Endothelial cell of umbilical vein (primary cell): Measurements from ENCODE around the gene BGN. TPM values are rescaled to one million over a fixed set of nuclear protein-coding genes. Genes with fewer than 3 reads are reported as not detected.
A peak's percentile ranks its signal among the peaks of the same experiment; 100 is the strongest.

Source experiments
- BruUV-seq: library from RNA; stranded (reverse); fragments of 400-500 nt; replicated peaks from 2 replicates; lab custom pipeline; 2021; lab: Mats Ljungman, UMichigan
- CTCF ChIA-PET: fragments of 300-600, 350-600 bp; sonication (Branson Sonifier 250); formaldehyde crosslinking; loops from one replicate; lab custom pipeline; 2021; ENCODE audit warnings: antibody characterized with exemption, inconsistent platforms; lab: Charles Lee
- POLR2A ChIA-PET: fragments of 300-600, 350-600 bp; sonication (Branson Sonifier 250); formaldehyde crosslinking; loops from one replicate; lab custom pipeline; 2021; ENCODE audit warnings: antibody characterized with exemption, inconsistent platforms; lab: Charles Lee
- DNase-seq: peaks from one replicate; pipeline ENCODE4 v3.0.0-alpha.2; 2011; ENCODE audit warnings: low read depth, low spot score
- FAIRE-seq: peaks from 2 replicates; lab custom pipeline; 2011; peaks lifted over from hg19 to GRCh38; lab: Jason Lieb, UNC
- H2AFZ ChIP-seq: 2 replicates; pipeline ENCODE4 v1.6.0; 2012; ENCODE audit warnings: low read depth, low read length, control low read depth, inconsistent platforms
- H3K27ac ChIP-seq: 2 replicates; pipeline ENCODE4 v1.5.1; 2011; ENCODE audit warnings: low read depth, mild to moderate bottlenecking, control low read depth, low read length, moderate library complexity; ENCODE audit not compliant: insufficient read depth
- H3K27me3 ChIP-seq, 2 experiments: 2 replicates each; pipeline versions ENCODE4 v1.6.0 to v1.6.1; 2011; ENCODE audit warnings: low read length in 2 of 2, mixed read lengths in 1 of 2; ENCODE audit not compliant: control insufficient read depth in 2 of 2, insufficient read depth in 2 of 2
- H3K36me3 ChIP-seq, 2 experiments: 2 replicates in 1 of 2; 3 replicates in 1 of 2; pipeline ENCODE4 v1.5.1; 2011; ENCODE audit warnings: low read length in 2 of 2, mild to moderate bottlenecking in 1 of 2, moderate library complexity in 1 of 2; ENCODE audit not compliant: control insufficient read depth in 2 of 2, insufficient read depth in 2 of 2; ENCODE audit errors: extremely low read depth in 1 of 2
- H3K4me1 ChIP-seq: 3 replicates; pipeline ENCODE4 v1.5.1; 2011; ENCODE audit warnings: mild to moderate bottlenecking, low read length; ENCODE audit not compliant: control insufficient read depth, insufficient read depth; ENCODE audit errors: extremely low read depth
- H3K4me2 ChIP-seq: 2 replicates; pipeline ENCODE4 v1.6.1; 2011; ENCODE audit warnings: low read length, control low read depth, mixed read lengths; ENCODE audit not compliant: insufficient read depth
- H3K4me3 ChIP-seq, 3 experiments: fragments of 200-600 bp in 1 of 3; sonication (generic), shearing (Covaris generic) in 1 of 3; replicated peaks in 1 of 3; 2 replicates each; pipeline ENCODE4 v1.5.1; 2011 to 2016; ENCODE audit warnings: control low read depth in 3 of 3, low read length in 3 of 3, mild to moderate bottlenecking in 2 of 3, inconsistent platforms in 1 of 3, low read depth in 1 of 3, moderate library complexity in 1 of 3; ENCODE audit not compliant: insufficient read depth in 1 of 3
- H3K79me2 ChIP-seq: 2 replicates; pipeline ENCODE4 v1.6.0; 2012; ENCODE audit warnings: low read length, inconsistent platforms; ENCODE audit not compliant: control insufficient read depth, insufficient read depth
- H3K9ac ChIP-seq: replicated peaks from 2 replicates; pipeline ENCODE3; 2011; ENCODE audit warnings: low read length, control low read depth; ENCODE audit not compliant: insufficient read depth; ENCODE audit errors: extremely low read depth
- H3K9me1 ChIP-seq: replicated peaks from 3 replicates; pipeline ENCODE4 v1.6.0; 2011; ENCODE audit warnings: mild to moderate bottlenecking, low read length; ENCODE audit not compliant: control insufficient read depth, insufficient read depth; ENCODE audit errors: extremely low read depth
- H3K9me3 ChIP-seq: replicated peaks from 2 replicates; pipeline ENCODE4 v1.5.1; 2012; ENCODE audit warnings: low read length, inconsistent platforms; ENCODE audit not compliant: control insufficient read depth, insufficient read depth
- H4K20me1 ChIP-seq: replicated peaks from 2 replicates; pipeline ENCODE3; 2011; ENCODE audit warnings: mild to moderate bottlenecking, low read length; ENCODE audit not compliant: control insufficient read depth, insufficient read depth; ENCODE audit errors: extremely low read depth
- EZH2 ChIP-seq: IDR thresholded peaks from 2 replicates; pipeline ENCODE4 v1.6.1; 2012; ENCODE audit warnings: borderline replicate concordance, low read depth, mild to moderate bottlenecking, moderate library complexity, low read length, inconsistent platforms; ENCODE audit not compliant: severe bottlenecking
- FOS ChIP-seq: IDR thresholded peaks from 2 replicates; pipeline ENCODE4 v1.6.1; 2011; ENCODE audit warnings: mild to moderate bottlenecking, low read length, moderate library complexity, borderline replicate concordance; ENCODE audit not compliant: insufficient read depth
- GATA2 ChIP-seq: IDR thresholded peaks from 2 replicates; pipeline ENCODE4 v1.7.0; 2011; ENCODE audit warnings: low read depth, mild to moderate bottlenecking, moderate library complexity, mixed read lengths, low read length; ENCODE audit not compliant: insufficient read length, insufficient read depth
- JUN ChIP-seq: IDR thresholded peaks from 2 replicates; pipeline ENCODE4 v1.6.1; 2011; ENCODE audit warnings: borderline replicate concordance, low read depth; ENCODE audit not compliant: insufficient read length, insufficient read depth
- MYC ChIP-seq: IDR thresholded peaks from one replicate; pipeline ENCODE4 v1.6.1; 2011; ENCODE audit warnings: mild to moderate bottlenecking, low read depth, low read length
- POLR2A ChIP-seq: IDR thresholded peaks from 2 replicates; pipeline ENCODE4 v1.6.1; 2012; ENCODE audit warnings: low read depth, mild to moderate bottlenecking, control low read depth, low read length
- POLR2AphosphoS5 ChIP-seq: IDR thresholded peaks from 2 replicates; pipeline ENCODE4 v1.6.1; 2012; ENCODE audit warnings: low read depth, mild to moderate bottlenecking, control low read depth, low read length, moderate library complexity; ENCODE audit not compliant: insufficient read depth
- dilution Hi-C: fragments of 300-500 bp; cut with MboI; formaldehyde crosslinking; loops from one replicate; pipeline ENCODE4 v1.15.0; 2019; ENCODE audit warnings: low sequenced_read_pairs; ENCODE audit not compliant: extremely low pct_ligation_motif_present
- intact Hi-C: fragments of 100-400 bp; cut with micrococcal nuclease; formaldehyde crosslinking; loops from one replicate; pipeline ENCODE4 v1.10.0; 2022
- polyA plus RNA-seq, 4 experiments: library from polyadenylated mRNA; depleted of rRNA in 3 of 4; stranded (reverse) in 3 of 4; unstranded in 1 of 4; fragments of >200 nt; gene quantifications; 2 replicates each; pipeline versions ENCODE4 v1.2.1 to v1.2.3, GENCODE V29; 2011 to 2012; ENCODE audit warnings: missing spikeins in 1 of 4
- total RNA-seq: library from RNA; stranded (reverse); gene quantifications from 2 replicates; pipeline ENCODE4 v1.2.3, GENCODE V29; 2021
- TF ChIP-seq, protein P1 (sequence below): IDR thresholded peaks from 2 replicates; pipeline ENCODE4 v1.6.1; 2011; ENCODE audit not compliant: insufficient read depth, insufficient read length
- TF ChIP-seq, protein P2 (sequence below), 2 donors: IDR thresholded peaks; 1 replicate in 1 of 2; 2 replicates in 1 of 2; pipeline ENCODE4 v1.5.1; 2011; ENCODE audit warnings: low read length in 2 of 2, mild to moderate bottlenecking in 2 of 2, moderate library complexity in 2 of 2, control low read depth in 1 of 2, inconsistent platforms in 1 of 2, low read depth in 1 of 2; ENCODE audit not compliant: insufficient read depth in 1 of 2; ENCODE audit errors: extremely low read depth in 1 of 2

BGN gene
- total and polyA plus RNA-seq, 2 donors (not counting 3 experiments of a cell fraction or from before 2014, with no cell fraction given): 479 to 879 TPM

DNA sequence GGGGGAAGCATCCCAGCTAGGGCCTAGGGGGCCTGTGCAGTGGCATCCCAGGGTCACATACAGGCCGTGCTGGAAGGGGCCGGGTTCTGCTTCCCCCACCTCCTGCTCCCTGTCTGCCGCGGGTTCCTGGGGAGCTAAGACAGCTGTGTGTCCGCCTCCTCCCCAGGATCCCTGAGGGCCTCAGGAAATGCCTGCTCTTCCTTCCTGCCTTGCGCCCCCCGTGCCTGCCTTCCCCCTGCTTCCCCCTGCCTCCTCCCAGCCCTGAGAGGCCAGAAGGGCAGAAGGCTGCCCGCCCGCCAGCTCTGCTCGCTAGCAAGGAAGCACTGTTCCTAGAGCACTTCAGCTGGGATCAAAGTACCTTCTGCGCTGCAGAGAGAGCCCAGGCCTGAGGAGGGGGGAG is 2.9 kb upstream of the BGN start:
- Histone ChIP-seq H3K4me3 (no peak overlapping the region), H3K36me3 (no peaks in the 10 kb centered on the region), H3K9ac (no peak overlapping the region), H3K4me1 (peaks cover 55% of the 10 kb centered on the region), H4K20me1 (no peaks in the 10 kb centered on the region), H3K27me3 (no peaks in the 10 kb centered on the region), H3K9me3 (no peaks in the 10 kb centered on the region), H3K4me2 (peak overlapping the region; percentile 2), H2AFZ (no peak overlapping the region), H3K9me1 (no peaks in the 10 kb centered on the region), H3K27ac (peak overlapping the region; percentile 43), H3K79me2 (peaks cover 13% of the 10 kb centered on the region)
- DNase-seq (no peak), FAIRE-seq (peak; percentile 87)
- intact Hi-C loops: no loop called here
- dilution Hi-C loops: no loop called here
- POLR2A ChIA-PET: interaction anchor here (0.7 to 1.7 kb wide), 3 partner anchors 15 to 20 kb away, joined by 4 to 12 read pairs (median 7); no protein-coding TSS in a partner anchor
- BruUV-seq: no TSS peak
- CTCF ChIA-PET: interaction anchor here (1.4 to 9.4 kb wide), 3 partner anchors 15 to 31 kb away, joined by 7 to 189 read pairs (median 13); partner anchors contain the start of gene HAUS7
- no peak for TF ChIP-seq GATA2
- TF ChIP-seq, protein P1, sequence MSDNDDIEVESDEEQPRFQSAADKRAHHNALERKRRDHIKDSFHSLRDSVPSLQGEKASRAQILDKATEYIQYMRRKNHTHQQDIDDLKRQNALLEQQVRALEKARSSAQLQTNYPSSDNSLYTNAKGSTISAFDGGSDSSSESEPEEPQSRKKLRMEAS: no peak
- no peak for TF ChIP-seq POLR2A
- no peak for TF ChIP-seq FOS
- TF ChIP-seq POLR2AphosphoS5: no peak
- no peak for TF ChIP-seq EZH2
- no peak for TF ChIP-seq JUN
- TF ChIP-seq MYC: no peak
- TF ChIP-seq, protein P2, sequence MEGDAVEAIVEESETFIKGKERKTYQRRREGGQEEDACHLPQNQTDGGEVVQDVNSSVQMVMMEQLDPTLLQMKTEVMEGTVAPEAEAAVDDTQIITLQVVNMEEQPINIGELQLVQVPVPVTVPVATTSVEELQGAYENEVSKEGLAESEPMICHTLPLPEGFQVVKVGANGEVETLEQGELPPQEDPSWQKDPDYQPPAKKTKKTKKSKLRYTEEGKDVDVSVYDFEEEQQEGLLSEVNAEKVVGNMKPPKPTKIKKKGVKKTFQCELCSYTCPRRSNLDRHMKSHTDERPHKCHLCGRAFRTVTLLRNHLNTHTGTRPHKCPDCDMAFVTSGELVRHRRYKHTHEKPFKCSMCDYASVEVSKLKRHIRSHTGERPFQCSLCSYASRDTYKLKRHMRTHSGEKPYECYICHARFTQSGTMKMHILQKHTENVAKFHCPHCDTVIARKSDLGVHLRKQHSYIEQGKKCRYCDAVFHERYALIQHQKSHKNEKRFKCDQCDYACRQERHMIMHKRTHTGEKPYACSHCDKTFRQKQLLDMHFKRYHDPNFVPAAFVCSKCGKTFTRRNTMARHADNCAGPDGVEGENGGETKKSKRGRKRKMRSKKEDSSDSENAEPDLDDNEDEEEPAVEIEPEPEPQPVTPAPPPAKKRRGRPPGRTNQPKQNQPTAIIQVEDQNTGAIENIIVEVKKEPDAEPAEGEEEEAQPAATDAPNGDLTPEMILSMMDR (IDR thresholded peaks at IDR 0.05; ENCODE audit: extremely low read depth in 1 of 2, insufficient read depth in 1 of 2, low read depth in 1 of 2, low read length in 2 of 2): no peak
